Sigmoid colon (tissue), 4 donors: ENCODE measurements around the gene ECSIT.
"Not testable (repeated sequence)": the region's sequence is repeated elsewhere in the genome, so short reads cannot be mapped to it uniquely, and the experiment has no call there.

ENCODE experiments used
- POLR2A ChIP-seq, 2 donors: fragments of 450-650 bp; IDR thresholded peaks; one replicate each; pipeline ENCODE4 v1.6.1; 2016; ENCODE audit warnings: antibody characterized with exemption in 2 of 2, mild to moderate bottlenecking in 2 of 2, moderate library complexity in 2 of 2
- POLR2AphosphoS5 ChIP-seq, 4 donors: sonication (generic); formaldehyde crosslinking; IDR thresholded peaks; one replicate each; pipeline ENCODE4 v1.6.1; 2017; ENCODE audit warnings: antibody characterized with exemption in 4 of 4
- TF ChIP-seq, protein P1 (sequence below), 4 experiments: fragments of 450-650 bp in 3 of 4; fragments of 200-600 bp in 1 of 4; IDR thresholded peaks; one replicate each; pipeline ENCODE4 v1.5.1; 2016 to 2019; ENCODE audit warnings: antibody characterized with exemption in 4 of 4, mild to moderate bottlenecking in 3 of 4, moderate library complexity in 2 of 4

DNA sequence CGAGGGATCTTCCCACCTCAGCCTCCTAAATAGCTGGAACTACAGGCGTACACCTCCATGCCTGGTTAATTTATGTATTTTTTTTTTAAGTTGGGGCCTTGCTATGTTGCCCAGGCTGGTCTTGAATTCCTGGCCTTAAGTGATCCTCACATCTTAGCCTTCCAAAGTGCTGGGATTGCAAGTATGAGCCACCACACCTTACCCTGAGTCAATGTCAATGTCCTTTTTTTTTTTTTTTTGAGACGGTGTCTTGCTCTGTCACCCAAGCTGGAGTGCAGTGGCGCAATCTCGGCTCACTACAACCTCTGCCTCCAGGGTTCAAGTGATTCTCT is 36.7 kb upstream of the ECSIT start:
- not testable (repeated sequence) for TF ChIP-seq POLR2AphosphoS5, POLR2A (IDR thresholded peaks at IDR 0.05)
- TF ChIP-seq, protein P1, sequence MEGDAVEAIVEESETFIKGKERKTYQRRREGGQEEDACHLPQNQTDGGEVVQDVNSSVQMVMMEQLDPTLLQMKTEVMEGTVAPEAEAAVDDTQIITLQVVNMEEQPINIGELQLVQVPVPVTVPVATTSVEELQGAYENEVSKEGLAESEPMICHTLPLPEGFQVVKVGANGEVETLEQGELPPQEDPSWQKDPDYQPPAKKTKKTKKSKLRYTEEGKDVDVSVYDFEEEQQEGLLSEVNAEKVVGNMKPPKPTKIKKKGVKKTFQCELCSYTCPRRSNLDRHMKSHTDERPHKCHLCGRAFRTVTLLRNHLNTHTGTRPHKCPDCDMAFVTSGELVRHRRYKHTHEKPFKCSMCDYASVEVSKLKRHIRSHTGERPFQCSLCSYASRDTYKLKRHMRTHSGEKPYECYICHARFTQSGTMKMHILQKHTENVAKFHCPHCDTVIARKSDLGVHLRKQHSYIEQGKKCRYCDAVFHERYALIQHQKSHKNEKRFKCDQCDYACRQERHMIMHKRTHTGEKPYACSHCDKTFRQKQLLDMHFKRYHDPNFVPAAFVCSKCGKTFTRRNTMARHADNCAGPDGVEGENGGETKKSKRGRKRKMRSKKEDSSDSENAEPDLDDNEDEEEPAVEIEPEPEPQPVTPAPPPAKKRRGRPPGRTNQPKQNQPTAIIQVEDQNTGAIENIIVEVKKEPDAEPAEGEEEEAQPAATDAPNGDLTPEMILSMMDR (IDR thresholded peaks at IDR 0.05): not testable (repeated sequence)
